ENCODE results near the gene PCK2. TPM values are rescaled to one million over a fixed set of nuclear protein-coding genes. Genes with fewer than 3 reads are reported as not detected.
A peak's percentile ranks its signal among the peaks of the same experiment; 100 is the strongest.

PCK2 gene
- total RNA-seq, 1 experiment from 2014 or later = 48.9 TPM

DNA sequence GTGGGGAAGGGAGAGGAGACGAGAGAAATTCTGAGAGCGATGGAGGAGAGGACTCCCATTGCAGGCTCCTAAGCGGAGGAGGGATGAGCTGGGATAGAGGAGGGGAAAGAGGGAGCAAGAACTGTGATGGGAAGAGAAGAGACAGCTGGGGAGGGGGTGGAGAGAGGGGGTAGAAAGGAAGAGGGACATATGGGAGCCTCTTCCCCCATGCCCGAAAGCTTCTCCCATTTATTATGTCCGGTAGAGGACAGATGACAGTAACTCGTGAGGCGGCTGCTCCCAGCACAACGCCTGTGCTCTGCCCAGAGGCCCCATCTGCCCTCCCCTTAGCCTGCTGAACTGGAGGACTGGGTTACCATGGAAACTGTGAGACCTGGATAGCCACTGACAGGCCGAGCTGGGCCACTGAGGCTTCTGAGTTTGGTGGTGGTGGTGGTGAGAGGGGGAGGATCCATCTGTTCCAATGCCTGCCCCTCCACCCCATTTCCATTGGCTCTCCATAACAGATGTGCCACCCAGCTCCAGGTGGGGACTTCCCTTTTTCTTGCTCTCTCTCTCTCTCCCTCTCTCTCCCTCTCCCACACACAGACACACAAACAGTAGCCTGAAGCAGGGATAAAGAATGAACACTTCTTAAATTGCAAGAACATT is 14.5 kb upstream of the PCK2 start:
- no peak overlapping the region for H3K27ac ChIP-seq (ENCODE audit: insufficient read length, low read depth, low read length)
- H4K20me1 ChIP-seq (ENCODE audit: control insufficient read depth, insufficient read depth, insufficient read length) = no peaks in the 10 kb centered on the region
- H3K23me2 ChIP-seq (ENCODE audit: insufficient read length, low read depth, low read length, poor library complexity, severe bottlenecking) = peaks cover 4% of the 10 kb centered on the region
- no peak overlapping the region for H3K23ac ChIP-seq (ENCODE audit: insufficient read length, low read depth, low read length)
- Mint-ChIP-seq H3K4me1 (peaks cover 37 to 47% of the 10 kb centered on the region in 2 experiments), H3K36me3 (ENCODE audit: insufficient read depth in 1 of 3, low read depth in 3 of 3) (no peaks in the 10 kb centered on the region; a peak in 1 of 7 replicates), H3K27me3 (ENCODE audit: low read depth) (peaks cover 32% of the 10 kb centered on the region), H3K27ac (no peak overlapping the region), H3K9me3 (no peaks in the 10 kb centered on the region), H3K4me3 (peak overlapping the region in 1 of 2 experiments; percentile 81; a peak in 3 of 5 replicates)
- H2BK120ac ChIP-seq (ENCODE audit: low read depth, low read length, poor library complexity, severe bottlenecking) = no peak overlapping the region
- no peak overlapping the region for H4K91ac ChIP-seq (ENCODE audit: insufficient read length, low read depth, low read length)
- H2BK15ac ChIP-seq (ENCODE audit: low read depth, low read length) = no peak overlapping the region
- no peaks in the 10 kb centered on the region for H3K79me2 ChIP-seq (ENCODE audit: insufficient read depth, low read length)
- no peak overlapping the region for H3K18ac ChIP-seq (ENCODE audit: insufficient read length, low read depth, low read length)
- H2BK5ac ChIP-seq (ENCODE audit: insufficient read length, low read length) = no peak overlapping the region
- no peak overlapping the region for H4K5ac ChIP-seq (ENCODE audit: insufficient read length, low read depth, low read length)
- H3K56ac ChIP-seq (ENCODE audit: insufficient read length, low read depth, low read length) = no peak overlapping the region
- H2BK12ac ChIP-seq (ENCODE audit: insufficient read length, low read depth, low read length) = no peak overlapping the region
- DNase-seq = peak; percentile 95
- no peak overlapping the region for H2AK5ac ChIP-seq (ENCODE audit: insufficient read length, low read length)
- H2BK20ac ChIP-seq (ENCODE audit: low read depth, low read length, poor library complexity, severe bottlenecking) = no peak overlapping the region
- H4K8ac ChIP-seq (replicated peaks; ENCODE audit: insufficient read length, low read depth, low read length) = no peak overlapping the region
- H3T11ph ChIP-seq (ENCODE audit: low read length) = no peak overlapping the region
- H3K79me1 ChIP-seq (ENCODE audit: insufficient read depth, low read depth, low read length, poor library complexity, severe bottlenecking) = no peaks in the 10 kb centered on the region
- H3K9me3 ChIP-seq (ENCODE audit: control insufficient read depth, low read depth, low read length) = no peaks in the 10 kb centered on the region
- H3K4ac ChIP-seq (ENCODE audit: low read depth, low read length) = no peak overlapping the region
- no peaks in the 10 kb centered on the region; the same call in 1 of the 2 replicates for H3K27me3 ChIP-seq (ENCODE audit: insufficient read depth, low read length)
- TF ChIP-seq CTCF (conservative IDR thresholded peaks at IDR 0.05) = no peak
- H3K9ac ChIP-seq (ENCODE audit: extremely low read depth, insufficient read length, low read length) = no peak overlapping the region
- WGBS (ENCODE audit: extremely low coverage, insufficient read length, low lambda C conversion rate) = no CpG with 5 or more reads among the region's 9 CpGs
- peaks cover 5% of the 10 kb centered on the region; the same call in 1 of the 2 replicates for H3K4me1 ChIP-seq (ENCODE audit: insufficient read depth, low read length)
- H3K4me2 ChIP-seq (ENCODE audit: insufficient read depth, insufficient read length, low read length) = no peak overlapping the region
- H3K14ac ChIP-seq (ENCODE audit: insufficient read depth, low read length) = no peak overlapping the region; the same call in 1 of the 2 replicates
- no peak overlapping the region for H2AFZ ChIP-seq (ENCODE audit: low read length)

Measured in H9 (cell line).